K562 (cell line): ENCODE measurements around the gene PRTFDC1. TPM values are rescaled to one million over a fixed set of nuclear protein-coding genes. Genes with fewer than 3 reads are reported as not detected.

Experiments used
- ATAC-seq: fragments of 200-7000 bp; cut with Tn5 transposase; 3 replicates; pipeline ENCODE4 v1.9.1; 2020; ENCODE audit warnings: moderate library complexity
- BruUV-seq: library from RNA; stranded (reverse); fragments of 400-500 nt; replicated peaks from 2 replicates; lab custom pipeline; 2021; lab: Mats Ljungman, UMichigan
- CTCF ChIA-PET: fragments of 300-600 bp; formaldehyde crosslinking; extraction: SDS; loops from one replicate; lab custom pipeline; 2021; ENCODE audit warnings: low intra/inter-chr PET ratio; lab: Yijun Ruan, JAX
- POLR2A ChIA-PET: fragments of 300-600, 350-650 bp; sonication (Branson Sonifier 250); formaldehyde crosslinking; extraction: SDS; loops from one replicate; lab custom pipeline; 2021; ENCODE audit warnings: antibody characterized with exemption, inconsistent platforms; lab: Yijun Ruan, JAX
- DNase-seq, 4 experiments: peaks; one replicate each; pipeline versions ENCODE4 v3.0.0 to v3.0.0-alpha.2; 2011 to 2018; ENCODE audit warnings: low spot score in 3 of 4, mixed read lengths in 3 of 4; ENCODE audit errors: extremely low read depth in 1 of 4
- FAIRE-seq: peaks from 2 replicates; lab custom pipeline; 2011; peaks lifted over from hg19 to GRCh38; lab: Jason Lieb, UNC
- H2AFZ ChIP-seq: 2 replicates; pipeline ENCODE4 v1.6.0; 2011; ENCODE audit warnings: low read depth, low read length, control low read depth, inconsistent platforms
- H3K27ac ChIP-seq: fragments of 200-600 bp; 3 replicates; pipeline ENCODE4 v1.8.0; 2011; ENCODE audit warnings: low read depth, mild to moderate bottlenecking, control low read depth, inconsistent platforms, low read length, moderate library complexity, mixed read lengths; ENCODE audit errors: extremely low read depth
- H3K27me3 ChIP-seq, 2 experiments: fragments of 300-600 bp in 1 of 2; 2 replicates in 1 of 2; 3 replicates in 1 of 2; pipeline versions ENCODE4 v1.6.0 to v1.8.0; 2011; ENCODE audit warnings: inconsistent platforms in 2 of 2, low read length in 2 of 2, mild to moderate bottlenecking in 1 of 2, mixed read lengths in 1 of 2, moderate library complexity in 1 of 2; ENCODE audit not compliant: control insufficient read depth in 2 of 2, insufficient read depth in 2 of 2
- H3K36me3 ChIP-seq: fragments of 300-600 bp; 3 replicates; pipeline ENCODE4 v1.8.0; 2011; ENCODE audit warnings: mild to moderate bottlenecking, low read length, inconsistent platforms; ENCODE audit not compliant: control insufficient read depth, insufficient read depth
- H3K4me1 ChIP-seq, 2 experiments: fragments of 200-600 bp in 1 of 2; replicated peaks in 1 of 2; 2 replicates in 1 of 2; 3 replicates in 1 of 2; pipeline versions ENCODE4 v1.5.1 to v1.8.0; 2011; ENCODE audit warnings: inconsistent platforms in 2 of 2, low read length in 2 of 2, mild to moderate bottlenecking in 1 of 2, mixed read lengths in 1 of 2, moderate library complexity in 1 of 2; ENCODE audit not compliant: control insufficient read depth in 2 of 2, insufficient read depth in 2 of 2
- H3K4me2 ChIP-seq: 2 replicates; pipeline ENCODE4 v1.6.1; 2011; ENCODE audit warnings: low read length, control low read depth, inconsistent platforms, mixed read lengths; ENCODE audit not compliant: insufficient read depth
- H3K4me3 ChIP-seq: fragments of 200-600 bp; sonication (generic), shearing (Covaris generic); 2 replicates; pipeline ENCODE4 v1.5.1; 2016; ENCODE audit warnings: control low read depth, inconsistent platforms
- H3K79me2 ChIP-seq: fragments of 200-600 bp; 3 replicates; pipeline ENCODE4 v1.8.0; 2011; ENCODE audit warnings: low read length, inconsistent platforms; ENCODE audit not compliant: control insufficient read depth, insufficient read depth
- H3K9ac ChIP-seq, 2 experiments: 2 replicates each; pipeline versions ENCODE4 v1.6.0 to v1.6.1; 2011; ENCODE audit warnings: low read depth in 2 of 2, low read length in 2 of 2, control low read depth in 1 of 2, inconsistent platforms in 1 of 2, mild to moderate bottlenecking in 1 of 2, mixed read lengths in 1 of 2; ENCODE audit not compliant: insufficient read depth in 1 of 2
- H3K9me1 ChIP-seq: one replicate; pipeline ENCODE4 v1.6.0; 2011; ENCODE audit warnings: inconsistent platforms, mild to moderate bottlenecking, low read length, moderate library complexity; ENCODE audit not compliant: control insufficient read depth, insufficient read depth
- H3K9me3 ChIP-seq: replicated peaks from 2 replicates; pipeline ENCODE4 v1.5.1; 2011; ENCODE audit warnings: low read depth, low read length, inconsistent platforms; ENCODE audit not compliant: control insufficient read depth, insufficient read depth
- H4K20me1 ChIP-seq: replicated peaks from 2 replicates; pipeline ENCODE4 v1.6.1; 2011; ENCODE audit warnings: low read length, inconsistent platforms, mixed read lengths; ENCODE audit not compliant: control insufficient read depth, insufficient read depth
- BDP1 ChIP-seq: IDR thresholded peaks from 3 replicates; pipeline ENCODE4 v1.6.1; 2011; ENCODE audit not compliant: insufficient read length, insufficient read depth
- CEBPB ChIP-seq: fragments of 450-650 bp; IDR thresholded peaks from 2 replicates; pipeline ENCODE4 v1.6.1; 2016; ENCODE audit warnings: missing genetic modification characterization, missing compliant biosample characterization
- CREB3L1 ChIP-seq: fragments of 450-650 bp; IDR thresholded peaks from 2 replicates; pipeline ENCODE4 v1.6.1; 2014; ENCODE audit warnings: low read depth, mild to moderate bottlenecking, moderate library complexity, borderline replicate concordance
- DACH1 ChIP-seq: fragments of 450-650 bp; IDR thresholded peaks from 2 replicates; pipeline ENCODE4 v1.6.1; 2018; ENCODE audit not compliant: partially characterized antibody
- DNMT1 ChIP-seq: fragments of 450-650 bp; IDR thresholded peaks from 2 replicates; pipeline ENCODE4 v1.6.1; 2016; ENCODE audit warnings: antibody characterized with exemption, mild to moderate bottlenecking
- EP400 ChIP-seq: fragments of 450-650 bp; IDR thresholded peaks from 2 replicates; pipeline ENCODE4 v1.6.1; 2017; ENCODE audit warnings: antibody characterized with exemption, mild to moderate bottlenecking, moderate library complexity
- JUN ChIP-seq, 2 experiments: sonication (generic) in 1 of 2; formaldehyde crosslinking in 1 of 2; IDR thresholded peaks; 2 replicates each; pipeline versions ENCODE4 v1.6.1 to v1.8.0; 2012 to 2022; ENCODE audit warnings: borderline replicate concordance in 2 of 2, mild to moderate bottlenecking in 2 of 2, improper control_type of control experiment in 1 of 2, low read depth in 1 of 2, low read length in 1 of 2, missing genetic modification reagents in 1 of 2
- NFE2L1 ChIP-seq: fragments of 450-650 bp; IDR thresholded peaks from 2 replicates; pipeline ENCODE4 v1.6.1; 2016; ENCODE audit warnings: missing genetic modification characterization, low read depth, mild to moderate bottlenecking, missing compliant biosample characterization, moderate library complexity, borderline replicate concordance
- PHF8 ChIP-seq: fragments of 200-600 bp; sonication (generic); IDR thresholded peaks from 2 replicates; pipeline ENCODE4 v1.6.1; 2012; ENCODE audit warnings: mixed run types, mild to moderate bottlenecking, inconsistent platforms, low read length, moderate library complexity, borderline replicate concordance
- RHOXF2B ChIP-seq: fragments of 250-450 bp; sonication (Bioruptor Pico); conservative IDR thresholded peaks from 2 replicates; pipeline ENCODE4 v1.5.1; 2021
- ZNF584 ChIP-seq: fragments of 200-800 bp; sonication (Bioruptor generic); IDR thresholded peaks from 2 replicates; pipeline ENCODE4 v1.6.1; 2016; ENCODE audit warnings: low read depth, mild to moderate bottlenecking, missing genetic modification characterization, missing compliant biosample characterization
- WGBS: fragments of 100-300 bp; shearing (Covaris generic); methylation state at CpG from one replicate; pipeline ENCODE4 v1.1.6; 2016; ENCODE audit warnings: low coverage, mixed read lengths; ENCODE audit not compliant: insufficient coverage; ENCODE audit errors: missing lambda C conversion rate; 5-methylcytosine and 5-hydroxymethylcytosine counted together
- in situ Hi-C: fragments of 300-500 bp; cut with MboI; formaldehyde crosslinking; loops from 4 replicates; pipeline ENCODE4 v1.15.0; 2018; ENCODE audit warnings: inconsistent platforms, mixed read lengths
- intact Hi-C: fragments of 100-400 bp; cut with micrococcal nuclease; formaldehyde crosslinking; loops from 2 replicates; pipeline ENCODE4 v1.14.2; 2022
- polyA plus RNA-seq, 8 experiments: library from polyadenylated mRNA; depleted of rRNA in 4 of 8; stranded (reverse) in 5 of 8; unstranded in 3 of 8; fragments of >200 nt; fragmentation: Nextera tagmentation in 2 of 8; fragmentation: Illumina TruSeq in 1 of 8; extraction: Ambion mirVana in 2 of 8; extraction: Trizol in 1 of 8; gene quantifications; 2 replicates each; pipeline versions ENCODE4 v1.2.1 to v1.2.3, GENCODE V29; 2011 to 2014; ENCODE audit warnings: inconsistent platforms in 1 of 8, missing spikeins in 1 of 8
- total RNA-seq, 7 experiments: library from RNA; depleted of rRNA in 6 of 7; stranded (reverse); fragments of >200 nt in 6 of 7; fragmentation: Illumina TruSeq in 2 of 7; extraction: Trizol in 2 of 7; gene quantifications; 2 replicates each; pipeline versions ENCODE4 v1.2.1 to v1.2.3, GENCODE V29; 2011 to 2021; ENCODE audit warnings: low replicate concordance in 1 of 7

The PRTFDC1 gene
- total and polyA plus RNA-seq, 9 of the 15 experiments (the other 6 are each of a cell fraction or from before 2014, with no cell fraction given), result 7.0 to 27.6 (median 10.0) TPM

- TF ChIP-seq ZNF584 (no peak), DNMT1 (no peak), CEBPB (tag) (no peak)
- TF ChIP-seq, all 486 proteins: peak for 0
These were observed 64.6 kb downstream of the PRTFDC1 start (continued) for GRCh38 chr10:24887855-24888231.

DNA sequence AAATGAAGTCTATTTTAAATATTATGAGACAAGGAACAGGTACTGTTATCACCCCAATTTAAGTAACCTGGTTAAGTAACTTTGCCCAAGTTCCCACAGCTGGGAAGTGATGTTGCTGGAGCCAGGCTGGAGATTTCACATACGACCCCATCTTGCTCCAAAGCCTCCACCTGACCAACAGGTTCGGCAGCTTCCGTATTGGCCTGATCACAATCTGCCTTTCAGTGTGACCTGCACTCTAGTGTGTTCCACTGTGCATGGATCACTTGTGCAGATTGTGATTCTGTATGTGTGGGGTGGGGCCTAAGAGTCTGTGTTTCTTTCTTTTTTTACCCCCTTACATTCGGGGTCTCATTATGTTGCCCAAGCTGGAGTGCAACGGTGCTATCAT is 66.1 kb downstream of the PRTFDC1 start:
- POLR2A ChIA-PET, result no interaction called here
- intact Hi-C loops (no loop called here), in situ Hi-C loops (no loop called here)
- Histone ChIP-seq H3K36me3 (no peaks in the 10 kb centered on the region), H3K9me1 (no peaks in the 10 kb centered on the region), H3K9ac (no peak overlapping the region), H3K79me2 (no peaks in the 10 kb centered on the region), H3K9me3 (no peaks in the 10 kb centered on the region), H3K27ac (no peak overlapping the region), H2AFZ (no peak overlapping the region), H3K4me2 (no peak overlapping the region), H3K27me3 (no peaks in the 10 kb centered on the region), H3K4me1 (no peaks in the 10 kb centered on the region; a peak in 1 of 5 replicates), H3K4me3 (no peak overlapping the region), H4K20me1 (no peaks in the 10 kb centered on the region)
- TF ChIP-seq DNMT1, result no peak
- CTCF ChIA-PET, result no interaction called here
- DNase-seq (no peak), FAIRE-seq (no peak), ATAC-seq (no peak)
- no TSS peak for BruUV-seq
- 39% methylated on average over 4 of the region's 5 CpGs for WGBS

DNA sequence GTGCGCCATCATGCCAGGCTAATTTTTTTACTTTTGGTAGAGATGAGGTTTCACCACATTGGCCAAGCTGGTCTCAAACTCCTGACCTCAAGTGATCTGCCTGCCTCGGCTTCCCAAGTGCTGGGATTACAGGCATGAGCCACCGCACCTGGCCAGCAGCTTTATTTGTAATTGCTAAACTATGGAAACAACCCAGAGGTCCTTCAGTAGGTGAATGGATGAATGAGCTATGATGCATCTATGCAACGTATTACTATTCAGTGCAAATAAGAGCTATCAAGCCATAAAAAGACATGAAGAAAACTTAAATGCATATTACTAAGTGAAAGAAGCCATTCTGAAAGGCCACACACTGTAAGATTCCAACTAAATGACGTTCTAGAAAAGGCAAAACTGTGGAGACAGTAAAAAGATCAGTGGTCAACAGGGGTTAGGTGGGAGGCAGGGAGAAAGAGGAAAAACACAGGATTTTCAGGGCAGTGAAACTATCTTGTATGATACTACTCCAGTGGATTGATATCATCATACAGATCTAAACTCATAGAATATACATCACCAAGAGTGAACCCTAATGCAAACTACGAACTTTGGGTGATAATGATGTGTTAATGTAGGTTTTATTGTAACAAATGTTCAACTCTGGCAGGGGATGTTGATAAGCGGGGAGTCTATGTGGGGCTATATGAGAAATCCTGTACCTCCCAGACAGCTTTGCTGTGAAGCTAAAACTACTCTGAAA is 66.7 kb downstream of the PRTFDC1 start:
- CTCF ChIA-PET, result no interaction called here
- WGBS, result 65% methylated on average over 6 of the region's 7 CpGs
- Histone ChIP-seq H3K36me3 (no peaks in the 10 kb centered on the region), H3K79me2 (no peaks in the 10 kb centered on the region), H3K4me2 (no peak overlapping the region), H3K27me3 (no peaks in the 10 kb centered on the region), H3K9me3 (no peaks in the 10 kb centered on the region), H3K9me1 (no peaks in the 10 kb centered on the region), H4K20me1 (no peaks in the 10 kb centered on the region), H3K4me3 (no peak overlapping the region), H3K4me1 (no peaks in the 10 kb centered on the region; a peak in 2 of 5 replicates), H3K9ac (no peak overlapping the region), H3K27ac (no peak overlapping the region), H2AFZ (no peak overlapping the region)
- no peak for ATAC-seq
- BruUV-seq, result no TSS peak
- POLR2A ChIA-PET, result interaction anchor here (0.8 kb wide), 1 partner anchor 13 kb away, joined by 3 read pairs; no protein-coding TSS in a partner anchor
- intact Hi-C loops, result no loop called here
- in situ Hi-C loops, result no loop called here
- no peak for FAIRE-seq
- DNase-seq, result no peak
- TF ChIP-seq EP400 (no peak), CREB3L1 (no peak), JUN (IDR thresholded peaks at IDR 0.05; ENCODE audit: borderline replicate concordance, low read depth, low read length) (no peak), JUN (CRISPR knock-in tag; IDR thresholded peaks at IDR 0.05; ENCODE audit: borderline replicate concordance) (no peak), NFE2L1 (tag) (no peak), RHOXF2B (no peak), DACH1 (no peak), PHF8 (no peak), BDP1 (no peak)
